Ammon's horn (tissue), 1 donor: ENCODE data around the gene NAALADL2.
"Not testable (repeated sequence)": the region's sequence is repeated elsewhere in the genome, so short reads cannot be mapped to it uniquely, and the experiment has no call there.

Source experiments
- DNase-seq: peaks from one replicate; pipeline ENCODE4 v3.0.0-alpha.2; 2016; ENCODE audit warnings: low spot score

The NAALADL2 gene

DNA sequence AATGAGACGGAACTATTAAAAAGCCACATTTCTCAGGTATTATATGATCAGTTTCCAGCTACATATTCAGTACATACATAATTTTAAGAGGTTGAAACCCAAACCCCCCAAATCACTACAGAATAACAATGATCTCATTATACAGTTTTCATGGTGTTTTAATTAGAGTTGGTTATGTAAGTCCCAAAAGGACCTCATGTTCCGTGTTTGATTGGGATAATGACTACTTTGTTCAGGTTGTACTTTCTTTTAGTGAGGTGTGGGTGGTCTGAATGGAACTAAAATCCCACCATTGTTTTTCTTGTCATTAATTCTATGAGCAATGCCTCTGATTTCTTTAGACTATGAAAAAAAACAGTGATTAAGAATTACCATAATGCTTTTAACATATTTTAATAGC, 905.6 kb downstream of the NAALADL2 start:
- no peak for DNase-seq

DNA sequence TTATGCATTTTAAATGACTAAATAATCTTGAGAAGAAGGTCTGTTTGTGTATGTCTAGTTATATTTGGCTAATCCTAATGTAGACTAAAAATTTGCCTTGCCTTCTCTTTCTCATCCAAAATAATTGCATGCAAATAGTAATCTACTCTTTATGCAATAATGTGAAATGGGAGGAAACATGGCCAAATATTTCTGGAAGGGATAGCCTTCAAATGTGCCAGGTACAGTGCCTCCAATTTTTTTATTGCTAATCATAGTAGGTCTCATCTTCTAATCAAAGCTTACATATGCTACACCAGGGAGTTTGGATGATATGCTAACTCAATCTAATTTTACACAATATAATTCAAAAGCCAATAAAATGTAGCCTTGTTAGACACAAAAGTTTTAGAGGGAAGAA, 911.3 kb downstream of the NAALADL2 start:
- no peak for DNase-seq

DNA sequence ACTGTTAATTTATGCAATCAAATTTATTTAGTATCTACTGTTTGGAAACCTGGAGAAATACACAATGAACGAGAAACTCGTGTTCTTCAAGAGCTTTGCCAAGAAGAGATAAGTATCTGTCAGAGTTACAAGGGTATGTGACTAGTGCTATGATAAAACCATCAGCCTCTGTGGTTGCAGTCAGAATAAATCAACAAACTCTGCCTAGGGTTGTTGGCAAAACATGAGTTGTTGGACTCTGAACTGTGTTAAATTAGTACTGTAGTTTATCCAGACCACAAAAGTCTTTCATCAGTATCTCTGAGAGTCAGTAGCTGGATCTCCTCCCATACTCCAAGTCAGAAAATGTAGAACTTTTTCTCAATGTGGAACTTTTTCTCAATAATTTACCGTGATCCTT, 918.4 kb downstream of the NAALADL2 start:
- no peak for DNase-seq

GRCh38 chr3:175777965-175778364, 918.8 kb downstream of the NAALADL2 start:
- DNase-seq, result no peak

GRCh38 chr3:175778994-175779393, 919.9 kb downstream of the NAALADL2 start:
- DNase-seq, result no peak

DNA sequence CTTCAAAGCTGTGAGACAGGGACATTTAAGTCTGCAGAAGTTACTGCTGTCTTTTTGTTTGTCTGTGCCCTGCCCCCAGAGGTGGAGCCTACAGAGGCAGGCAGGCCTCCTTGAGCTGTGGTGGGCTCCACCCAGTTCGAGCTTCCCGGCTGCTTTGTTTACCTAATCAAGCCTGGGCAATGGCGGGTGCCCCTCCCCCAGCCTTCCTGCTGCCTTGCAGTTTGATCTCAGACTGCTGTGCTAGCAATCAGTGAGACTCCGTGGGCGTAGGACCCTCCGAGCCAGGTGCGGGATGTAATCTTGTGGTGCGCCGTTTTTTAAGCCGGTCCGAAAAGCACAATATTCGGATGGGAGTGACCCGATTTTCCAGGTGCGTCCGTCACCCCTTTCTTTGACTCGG, 928.0 kb downstream of the NAALADL2 start:
- DNase-seq, result not testable (repeated sequence)

DNA sequence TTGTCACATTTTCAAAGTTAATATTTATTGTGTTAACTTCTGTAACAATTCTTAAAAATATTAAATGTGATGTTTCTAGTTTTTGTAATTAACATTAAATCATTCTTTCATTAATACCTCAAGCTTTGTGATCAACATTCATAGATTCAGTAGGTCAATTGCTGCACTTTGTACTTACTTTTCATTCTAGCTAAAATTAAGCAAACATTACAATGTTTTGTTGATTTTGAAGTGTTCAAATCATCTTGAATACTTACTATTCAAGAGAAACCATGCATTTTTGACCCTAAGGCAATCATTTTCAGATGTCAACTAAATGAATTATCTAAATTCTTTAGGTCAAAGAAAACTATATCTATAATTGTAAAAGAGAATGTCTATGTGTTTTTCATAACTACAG, 933.1 kb downstream of the NAALADL2 start:
- DNase-seq, result no peak

GRCh38 chr3:175798326-175798725, 939.2 kb downstream of the NAALADL2 start:
- no peak for DNase-seq

DNA sequence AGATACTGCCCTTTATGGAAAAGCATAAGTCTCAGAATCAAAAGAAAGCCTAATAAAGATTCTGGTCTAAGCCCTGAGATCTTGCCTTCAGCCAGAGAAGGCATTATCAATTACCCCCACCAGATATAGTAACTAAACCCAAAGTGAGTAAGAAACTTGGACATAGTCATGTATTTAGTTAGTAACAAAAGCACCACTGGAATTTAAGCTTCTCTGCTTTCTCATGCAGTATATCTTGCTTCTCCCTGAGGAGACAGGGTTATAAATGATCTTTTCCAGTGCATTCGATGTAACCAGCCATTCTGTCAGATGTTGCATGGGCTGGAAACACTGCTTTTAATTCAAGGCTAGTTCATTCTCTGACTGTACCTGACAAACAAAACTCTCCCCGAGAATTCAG, 946.7 kb downstream of the NAALADL2 start:
- no peak for DNase-seq

GRCh38 chr3:175807175-175807574, 948.0 kb downstream of the NAALADL2 start:
- no peak for DNase-seq

DNA sequence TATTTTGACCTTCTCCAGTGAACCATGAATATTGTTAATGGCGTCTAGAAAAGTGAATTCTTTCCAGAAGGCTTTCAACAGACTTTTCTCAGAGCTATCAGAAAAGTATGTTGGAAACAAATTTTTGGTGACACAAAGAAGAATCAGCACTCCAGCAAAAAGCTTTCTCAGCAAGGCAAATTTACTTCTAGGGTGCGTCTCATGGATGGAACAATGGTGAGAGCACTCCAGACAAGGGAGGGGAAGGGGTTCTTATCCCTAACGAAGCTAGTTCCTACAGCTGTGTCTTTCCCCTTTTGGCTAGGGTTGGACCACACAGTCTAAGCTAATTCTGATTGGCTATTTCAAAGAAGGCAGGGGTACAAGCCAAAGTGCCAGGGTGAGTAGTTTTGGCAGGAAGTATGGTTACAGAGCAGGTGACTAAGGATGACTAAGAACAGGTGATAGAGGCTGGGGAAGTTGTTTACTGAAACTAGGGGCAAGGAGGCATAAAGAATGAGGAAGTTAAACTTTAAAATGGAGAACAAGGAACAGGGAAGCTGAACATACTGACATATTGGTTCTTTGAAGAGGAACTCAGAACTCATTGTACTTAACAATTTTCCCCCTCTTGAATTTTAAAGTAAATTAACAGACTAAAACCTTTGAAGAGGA, 959.8 kb downstream of the NAALADL2 start:
- DNase-seq, result no peak

DNA sequence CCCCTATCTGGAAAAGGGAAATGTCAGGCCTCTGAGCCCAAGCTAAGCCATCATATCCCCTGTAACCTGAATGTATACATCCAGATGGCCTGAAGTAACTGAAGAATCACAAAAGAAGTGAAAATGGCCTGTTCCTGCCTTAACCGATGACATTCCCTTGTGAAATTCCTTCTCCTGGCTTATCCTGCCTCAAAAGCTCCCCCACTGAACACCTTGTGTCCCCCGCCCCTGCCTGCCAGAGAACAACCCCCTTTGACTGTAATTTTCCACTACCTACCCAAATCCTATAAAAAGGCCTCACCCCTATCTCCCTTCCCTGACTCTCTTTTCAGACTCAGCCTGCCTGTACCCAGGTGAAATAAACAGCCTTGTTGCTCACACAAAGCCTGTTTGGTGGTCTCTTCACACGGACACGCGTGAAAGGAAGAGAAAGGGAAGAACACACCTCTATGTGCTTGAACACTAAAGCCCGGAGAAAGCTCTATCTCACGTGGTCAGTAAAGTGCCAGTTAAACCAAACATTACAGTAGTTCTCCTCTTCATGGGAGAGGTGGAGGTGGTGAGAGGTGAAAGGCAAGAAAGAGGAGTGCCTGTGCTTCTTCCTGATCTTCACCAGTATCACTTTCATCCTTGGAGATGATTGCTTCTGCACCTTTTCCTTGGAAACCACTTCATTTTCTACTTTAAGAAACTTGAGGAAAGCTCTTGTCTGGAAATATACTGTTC, 963.8 kb downstream of the NAALADL2 start:
- not testable (repeated sequence) for DNase-seq

GRCh38 chr3:175825016-175825580, 966.0 kb downstream of the NAALADL2 start:
- not testable (repeated sequence) for DNase-seq

- DNase-seq, result no peak
Measured at GRCh38 chr3:175826759-175827158, 967.6 kb downstream of the NAALADL2 start.

DNA sequence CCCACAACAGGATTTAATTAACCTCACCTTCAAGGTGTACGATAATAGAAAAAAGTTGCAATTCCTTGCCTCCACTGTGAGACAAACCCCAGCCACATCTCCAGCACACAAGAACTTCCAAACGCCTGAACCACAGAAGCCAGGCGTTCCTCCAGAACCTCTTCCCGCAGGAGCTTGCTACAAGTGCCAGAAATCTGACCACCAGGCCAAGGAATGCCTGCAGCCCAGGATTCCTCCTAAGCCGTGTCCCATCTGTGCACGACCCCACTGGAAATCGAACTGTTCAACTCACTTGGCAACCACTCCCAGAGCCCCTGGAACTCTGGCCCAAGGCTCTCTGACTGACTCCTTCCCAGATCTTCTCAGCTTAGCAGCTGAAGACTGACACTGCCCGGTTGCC, 970.7 kb downstream of the NAALADL2 start:
- not testable (repeated sequence) for DNase-seq

GRCh38 chr3:175835763-175836162, 976.6 kb downstream of the NAALADL2 start:
- DNase-seq, result not testable (repeated sequence)

DNA sequence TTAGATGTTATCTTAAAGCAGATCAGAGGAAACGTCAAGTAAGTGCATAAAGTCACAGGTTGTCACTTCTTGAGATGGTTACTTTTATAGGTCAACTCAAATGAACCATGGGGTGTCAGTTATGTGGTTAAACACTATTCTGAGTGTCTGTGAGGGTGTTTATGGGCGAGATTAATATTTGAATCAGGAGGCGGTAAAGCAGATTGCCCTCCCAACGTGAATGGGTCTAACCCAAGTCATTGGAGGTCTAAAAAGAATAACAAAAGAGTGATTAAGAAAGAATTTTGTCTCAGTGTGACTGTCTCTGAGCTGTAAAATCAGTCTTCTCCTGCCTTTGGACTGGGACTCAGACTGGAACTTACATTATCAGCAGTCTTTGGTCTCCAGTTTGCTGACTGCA, 977.5 kb downstream of the NAALADL2 start:
- no peak for DNase-seq

- no peak for DNase-seq
Measured at GRCh38 chr3:175837962-175838361, 978.8 kb downstream of the NAALADL2 start.

- no peak for DNase-seq
Measured at GRCh38 chr3:175839366-175840005, 980.4 kb downstream of the NAALADL2 start.

DNA sequence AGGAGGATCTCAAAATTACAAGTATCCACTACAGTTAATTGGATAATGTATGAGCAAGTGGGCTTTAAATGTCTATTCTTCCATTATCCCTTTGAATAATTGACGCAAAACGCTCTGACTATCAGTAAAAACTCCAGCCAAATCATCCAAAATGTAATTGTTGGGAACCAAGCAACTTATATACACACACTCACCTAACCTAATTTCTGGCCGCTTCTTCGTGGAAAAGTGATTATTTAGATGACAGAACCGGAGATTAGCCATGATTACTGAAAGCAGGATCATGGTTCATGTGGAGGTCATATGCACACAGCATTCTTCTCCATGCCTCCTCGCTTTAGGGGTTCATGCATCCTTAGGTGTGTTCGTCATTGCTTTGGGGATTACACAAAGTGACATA, 992.4 kb downstream of the NAALADL2 start:
- DNase-seq, result no peak

GRCh38 chr3:175852560-175852959, 993.4 kb downstream of the NAALADL2 start:
- no peak for DNase-seq

DNA sequence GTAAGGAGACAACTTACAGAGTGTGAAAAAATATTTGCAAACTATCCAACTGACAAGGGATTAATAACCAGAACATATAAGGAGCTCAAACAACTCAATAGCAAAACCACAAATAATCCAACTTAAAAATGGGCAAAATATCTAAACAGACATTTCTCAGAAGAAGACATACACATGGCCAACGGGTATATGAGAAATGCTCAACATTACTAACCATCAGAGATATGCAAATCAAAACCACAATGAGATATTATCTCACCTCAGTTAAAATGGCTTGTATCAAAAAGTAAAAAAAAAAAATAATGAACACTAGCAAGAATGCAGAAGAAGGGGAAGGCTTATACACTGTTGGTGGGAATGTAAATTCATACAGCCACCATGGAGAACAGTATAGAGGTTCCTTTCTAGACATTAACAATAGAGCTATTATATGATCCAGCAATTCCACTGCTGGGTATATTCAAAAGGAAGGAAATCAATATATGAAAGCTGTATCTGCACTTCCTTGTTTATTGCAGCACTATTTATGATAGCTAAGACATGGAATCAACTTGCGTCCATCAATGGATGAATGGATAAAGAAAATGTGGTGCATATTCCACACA, 998.6 kb downstream of the NAALADL2 start:
- no peak for DNase-seq
